Adrenal gland (tissue), 12 donors: ENCODE data around the gene CYYR1. TPM values are rescaled to one million over a fixed set of nuclear protein-coding genes. Genes with fewer than 3 reads are reported as not detected.

Source experiments
- DNase-seq, 7 donors: peaks; one replicate each; pipeline ENCODE4 v3.0.0-alpha.2; 2019 to 2020
- H3K27ac ChIP-seq, 5 donors: fragments of 200-600 bp; sonication (generic) in 4 of 5; 1 replicate in 3 of 5; 2 replicates in 2 of 5; pipeline versions ENCODE4 v1.5.1 to v1.8.0; 2016 to 2020; ENCODE audit warnings: mild to moderate bottlenecking in 1 of 5
- H3K27me3 ChIP-seq: fragments of 200-600 bp; 2 replicates; pipeline ENCODE4 v1.8.0; 2021
- H3K36me3 ChIP-seq, 2 donors: fragments of 200-600 bp; replicated peaks in 1 of 2; 1 replicate in 1 of 2; 2 replicates in 1 of 2; pipeline versions ENCODE4 v1.5.1 to v1.8.0; 2018 to 2022
- H3K4me1 ChIP-seq, 2 donors: fragments of 200-600 bp; replicated peaks in 1 of 2; 1 replicate in 1 of 2; 2 replicates in 1 of 2; pipeline versions ENCODE4 v1.5.1 to v1.8.0; 2018 to 2021
- H3K4me3 ChIP-seq, 4 donors: fragments of 200-600 bp; sonication (generic) in 3 of 4; one replicate each; pipeline ENCODE4 v1.5.1; 2016 to 2018
- H3K9me3 ChIP-seq, 3 donors: fragments of 200-600 bp; sonication (generic) in 1 of 3; replicated peaks in 1 of 3; 1 replicate in 2 of 3; 2 replicates in 1 of 3; pipeline versions ENCODE4 v1.5.1 to v1.8.0; 2016 to 2021
- CTCF ChIP-seq, 6 experiments: fragments of 450-650 bp in 4 of 6; fragments of 200-600 bp in 2 of 6; sonication (generic) in 1 of 6; IDR thresholded peaks; 1 replicate in 5 of 6; 2 replicates in 1 of 6; pipeline versions ENCODE4 v1.5.1 to v1.8.0; 2016 to 2021; ENCODE audit warnings: antibody characterized with exemption in 6 of 6, mild to moderate bottlenecking in 2 of 6, moderate library complexity in 1 of 6
- POLR2A ChIP-seq, 2 donors: fragments of 450-650 bp; IDR thresholded peaks; one replicate each; pipeline ENCODE4 v1.6.1; 2017; ENCODE audit warnings: antibody characterized with exemption in 2 of 2, mild to moderate bottlenecking in 2 of 2, moderate library complexity in 1 of 2
- WGBS, 4 donors: extraction: QIAGEN DNeasy Blood & Tissue Kit in 2 of 4; methylation state at CpG; one replicate each; pipeline versions ENCODE4 v1.1.5 to v1.1.7; 2013 to 2017; 5-methylcytosine and 5-hydroxymethylcytosine counted together
- intact Hi-C, 2 donors: fragments of 100-400 bp; cut with DNase I; formaldehyde crosslinking; loops; one replicate each; pipeline versions ENCODE4 v1.14.1 to v1.15.0; 2022 to 2023
- polyA plus RNA-seq, 3 donors: library from polyadenylated mRNA; stranded (reverse); fragments of 200-250 nt in 2 of 3; fragments of 350-450 nt in 1 of 3; fragmentation: Illumina TruSeq in 1 of 3; extraction: RNeasy Lipid Tissue Mini Kit (QIAGEN cat#74804) in 1 of 3; gene quantifications; one replicate each; pipeline ENCODE4 v1.2.3, GENCODE V29; 2013 to 2014
- total RNA-seq, 9 donors: library from RNA; depleted of rRNA in 4 of 9; stranded (reverse); fragments of >200 nt in 4 of 9; fragments of 120-200 nt in 1 of 9; fragmentation: NEBNext Ultra II Directional in 1 of 9; extraction: Animal tissue kit (Norgen Biotek cat#: 25700) in 1 of 9; gene quantifications; one replicate each; pipeline versions ENCODE4 v1.1.0 to v1.2.4, GENCODE V29; 2013 to 2023
- donor health status: healthy with polysubstance abuse.
- donor health status: Bipolar disorder and iron deficiency.
- donor health status: DM: yes; HTN: yes; CAD: no.
- donor health status: DM: no; HTN: no; CAD: no.
- donor health status: DM: no; HTN: no; CAD: no.
- donor health status: DM: yes; HTN: yes; CAD: no.

Gene CYYR1
- total and polyA plus RNA-seq, 12 donors, result 30.4 to 114 (median 59.7) TPM

GRCh38 chr21:26423511-26423910, 149.6 kb downstream of the CYYR1 start:
- WGBS, 4 donors, result 77 to 95% (median 82%) methylated on average over 5 to 6 of the region's 6 CpGs
- Histone ChIP-seq H3K4me3 (no peak overlapping the region), H3K36me3 (no peaks in the 10 kb centered on the region), H3K9me3 (no peaks in the 10 kb centered on the region), H3K27ac (no peak overlapping the region), H3K4me1 (no peaks in the 10 kb centered on the region), H3K27me3 (no peaks in the 10 kb centered on the region)
- DNase-seq, result no peak
- TF ChIP-seq CTCF (IDR thresholded peaks at IDR 0.05) (no peak), POLR2A (IDR thresholded peaks at IDR 0.05) (no peak)
- intact Hi-C loops, result no loop called here

- Histone ChIP-seq H3K27ac (no peak overlapping the region), H3K36me3 (no peaks in the 10 kb centered on the region), H3K4me1 (no peaks in the 10 kb centered on the region), H3K27me3 (no peaks in the 10 kb centered on the region), H3K4me3 (no peak overlapping the region), H3K9me3 (no peaks in the 10 kb centered on the region)
- TF ChIP-seq POLR2A (IDR thresholded peaks at IDR 0.05) (no peak), CTCF (IDR thresholded peaks at IDR 0.05) (no peak)
- 80 to 92% (median 88%) methylated on average over 4 of the region's 4 CpGs for WGBS, 4 donors
- DNase-seq, result no peak
- intact Hi-C loops, result no loop called here
Measured at GRCh38 chr21:26422706-26423105, 150.4 kb downstream of the CYYR1 start.

- H3K27me3 ChIP-seq, result no peaks in the 10 kb centered on the region
- H3K9me3 ChIP-seq, result no peaks in the 10 kb centered on the region
- TF ChIP-seq POLR2A (IDR thresholded peaks at IDR 0.05) (no peak), CTCF (IDR thresholded peaks at IDR 0.05) (no peak)
- no peak for DNase-seq
- H3K36me3 ChIP-seq, result no peaks in the 10 kb centered on the region
- 67 to 79% (median 70%) methylated on average over 3 of the region's 3 CpGs for WGBS, 4 donors
- H3K4me1 ChIP-seq, result no peaks in the 10 kb centered on the region
- no peak overlapping the region for H3K27ac ChIP-seq
- intact Hi-C loops, result no loop called here
- H3K4me3 ChIP-seq, result no peak overlapping the region
Measured at GRCh38 chr21:26422138-26422537, 150.9 kb downstream of the CYYR1 start.

GRCh38 chr21:26421724-26422123, 151.4 kb downstream of the CYYR1 start:
- no peak overlapping the region for H3K4me3 ChIP-seq
- no peak overlapping the region for H3K27ac ChIP-seq
- no peak for TF ChIP-seq POLR2A (IDR thresholded peaks at IDR 0.05)
- no peak for TF ChIP-seq CTCF (IDR thresholded peaks at IDR 0.05)
- no peaks in the 10 kb centered on the region for H3K9me3 ChIP-seq
- H3K4me1 ChIP-seq, result no peaks in the 10 kb centered on the region
- no peaks in the 10 kb centered on the region for H3K36me3 ChIP-seq
- no peaks in the 10 kb centered on the region for H3K27me3 ChIP-seq
- no peak for DNase-seq
- WGBS, 4 donors, result 85 to 93% (median 89%) methylated on average over 1 of the region's 1 CpG
- intact Hi-C loops, result no loop called here
